GM23338 (cell line): ENCODE measurements around the gene PGM2. TPM values are rescaled to one million over a fixed set of nuclear protein-coding genes. Genes with fewer than 3 reads are reported as not detected.

Source experiments
- JUNB ChIP-seq: IDR thresholded peaks from one replicate; pipeline ENCODE4 v1.6.1; 2016; ENCODE audit warnings: antibody characterized with exemption; ENCODE audit not compliant: unreplicated experiment
- NANOG ChIP-seq: IDR thresholded peaks from 2 replicates; pipeline ENCODE4 v1.6.1; 2016; ENCODE audit warnings: antibody characterized with exemption, borderline replicate concordance
- ZNF331 ChIP-seq: fragments of 250-450 bp; sonication (Bioruptor Pico); IDR thresholded peaks from 2 replicates; pipeline ENCODE4 v1.5.0; 2020; ENCODE audit warnings: low read depth, mild to moderate bottlenecking, moderate library complexity
- polyA plus RNA-seq: library from polyadenylated mRNA; unstranded; fragments of >200 nt; fragmentation: Nextera tagmentation; extraction: Ambion mirVana; gene quantifications from 2 replicates; pipeline ENCODE4 v1.2.1, GENCODE V29; 2016
- total RNA-seq: library from RNA; depleted of rRNA; stranded (reverse); fragments of >200 nt; shearing (Covaris generic); gene quantifications from 2 replicates; pipeline ENCODE4 v1.2.3, GENCODE V29; 2014
- TF ChIP-seq, protein P1 (sequence below): fragments of 250-450 bp; sonication (Bioruptor Pico); IDR thresholded peaks from 2 replicates; pipeline ENCODE4 v1.5.0; 2020; ENCODE audit warnings: mild to moderate bottlenecking, moderate library complexity
- TF ChIP-seq, protein P2 (sequence below): IDR thresholded peaks from one replicate; pipeline ENCODE4 v1.6.1; 2018; ENCODE audit warnings: antibody characterized with exemption; ENCODE audit not compliant: unreplicated experiment
- TF ChIP-seq, protein P3 (sequence below): IDR thresholded peaks from 2 replicates; pipeline ENCODE4 v1.6.1; 2016; ENCODE audit warnings: antibody characterized with exemption
- TF ChIP-seq, protein P4 (sequence below), 2 experiments: fragments of 200-600 bp in 1 of 2; sonication (generic) in 1 of 2; conservative IDR thresholded peaks; 2 replicates each; pipeline versions ENCODE4 v1.5.1 to v1.6.1; 2016 to 2017; ENCODE audit warnings: antibody characterized with exemption in 2 of 2, low read depth in 2 of 2, mild to moderate bottlenecking in 2 of 2, moderate library complexity in 1 of 2

Gene PGM2
- total and polyA plus RNA-seq, 2 experiments from 2014 or later = 11.4 to 30.8 TPM

DNA sequence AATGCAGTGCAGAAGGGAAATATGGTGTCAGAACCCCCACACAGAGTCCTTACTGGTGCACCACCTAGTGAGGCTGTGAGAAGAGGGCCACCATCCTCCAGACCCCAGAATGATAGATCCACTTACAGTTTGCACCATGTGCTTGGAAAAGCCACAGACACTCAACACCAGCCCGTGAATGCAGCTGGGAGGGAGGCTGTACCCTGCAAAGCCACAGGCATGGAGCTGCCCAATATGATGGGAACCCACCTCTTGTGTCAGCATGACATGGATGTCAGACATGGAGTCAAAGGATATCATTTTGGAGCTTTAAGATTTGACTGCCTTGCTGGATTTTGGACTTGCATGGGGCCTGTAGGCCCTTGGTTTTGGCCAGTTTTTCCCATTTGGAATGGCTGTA is 34.2 kb upstream of the PGM2 start (continued):
- TF ChIP-seq, protein P1, sequence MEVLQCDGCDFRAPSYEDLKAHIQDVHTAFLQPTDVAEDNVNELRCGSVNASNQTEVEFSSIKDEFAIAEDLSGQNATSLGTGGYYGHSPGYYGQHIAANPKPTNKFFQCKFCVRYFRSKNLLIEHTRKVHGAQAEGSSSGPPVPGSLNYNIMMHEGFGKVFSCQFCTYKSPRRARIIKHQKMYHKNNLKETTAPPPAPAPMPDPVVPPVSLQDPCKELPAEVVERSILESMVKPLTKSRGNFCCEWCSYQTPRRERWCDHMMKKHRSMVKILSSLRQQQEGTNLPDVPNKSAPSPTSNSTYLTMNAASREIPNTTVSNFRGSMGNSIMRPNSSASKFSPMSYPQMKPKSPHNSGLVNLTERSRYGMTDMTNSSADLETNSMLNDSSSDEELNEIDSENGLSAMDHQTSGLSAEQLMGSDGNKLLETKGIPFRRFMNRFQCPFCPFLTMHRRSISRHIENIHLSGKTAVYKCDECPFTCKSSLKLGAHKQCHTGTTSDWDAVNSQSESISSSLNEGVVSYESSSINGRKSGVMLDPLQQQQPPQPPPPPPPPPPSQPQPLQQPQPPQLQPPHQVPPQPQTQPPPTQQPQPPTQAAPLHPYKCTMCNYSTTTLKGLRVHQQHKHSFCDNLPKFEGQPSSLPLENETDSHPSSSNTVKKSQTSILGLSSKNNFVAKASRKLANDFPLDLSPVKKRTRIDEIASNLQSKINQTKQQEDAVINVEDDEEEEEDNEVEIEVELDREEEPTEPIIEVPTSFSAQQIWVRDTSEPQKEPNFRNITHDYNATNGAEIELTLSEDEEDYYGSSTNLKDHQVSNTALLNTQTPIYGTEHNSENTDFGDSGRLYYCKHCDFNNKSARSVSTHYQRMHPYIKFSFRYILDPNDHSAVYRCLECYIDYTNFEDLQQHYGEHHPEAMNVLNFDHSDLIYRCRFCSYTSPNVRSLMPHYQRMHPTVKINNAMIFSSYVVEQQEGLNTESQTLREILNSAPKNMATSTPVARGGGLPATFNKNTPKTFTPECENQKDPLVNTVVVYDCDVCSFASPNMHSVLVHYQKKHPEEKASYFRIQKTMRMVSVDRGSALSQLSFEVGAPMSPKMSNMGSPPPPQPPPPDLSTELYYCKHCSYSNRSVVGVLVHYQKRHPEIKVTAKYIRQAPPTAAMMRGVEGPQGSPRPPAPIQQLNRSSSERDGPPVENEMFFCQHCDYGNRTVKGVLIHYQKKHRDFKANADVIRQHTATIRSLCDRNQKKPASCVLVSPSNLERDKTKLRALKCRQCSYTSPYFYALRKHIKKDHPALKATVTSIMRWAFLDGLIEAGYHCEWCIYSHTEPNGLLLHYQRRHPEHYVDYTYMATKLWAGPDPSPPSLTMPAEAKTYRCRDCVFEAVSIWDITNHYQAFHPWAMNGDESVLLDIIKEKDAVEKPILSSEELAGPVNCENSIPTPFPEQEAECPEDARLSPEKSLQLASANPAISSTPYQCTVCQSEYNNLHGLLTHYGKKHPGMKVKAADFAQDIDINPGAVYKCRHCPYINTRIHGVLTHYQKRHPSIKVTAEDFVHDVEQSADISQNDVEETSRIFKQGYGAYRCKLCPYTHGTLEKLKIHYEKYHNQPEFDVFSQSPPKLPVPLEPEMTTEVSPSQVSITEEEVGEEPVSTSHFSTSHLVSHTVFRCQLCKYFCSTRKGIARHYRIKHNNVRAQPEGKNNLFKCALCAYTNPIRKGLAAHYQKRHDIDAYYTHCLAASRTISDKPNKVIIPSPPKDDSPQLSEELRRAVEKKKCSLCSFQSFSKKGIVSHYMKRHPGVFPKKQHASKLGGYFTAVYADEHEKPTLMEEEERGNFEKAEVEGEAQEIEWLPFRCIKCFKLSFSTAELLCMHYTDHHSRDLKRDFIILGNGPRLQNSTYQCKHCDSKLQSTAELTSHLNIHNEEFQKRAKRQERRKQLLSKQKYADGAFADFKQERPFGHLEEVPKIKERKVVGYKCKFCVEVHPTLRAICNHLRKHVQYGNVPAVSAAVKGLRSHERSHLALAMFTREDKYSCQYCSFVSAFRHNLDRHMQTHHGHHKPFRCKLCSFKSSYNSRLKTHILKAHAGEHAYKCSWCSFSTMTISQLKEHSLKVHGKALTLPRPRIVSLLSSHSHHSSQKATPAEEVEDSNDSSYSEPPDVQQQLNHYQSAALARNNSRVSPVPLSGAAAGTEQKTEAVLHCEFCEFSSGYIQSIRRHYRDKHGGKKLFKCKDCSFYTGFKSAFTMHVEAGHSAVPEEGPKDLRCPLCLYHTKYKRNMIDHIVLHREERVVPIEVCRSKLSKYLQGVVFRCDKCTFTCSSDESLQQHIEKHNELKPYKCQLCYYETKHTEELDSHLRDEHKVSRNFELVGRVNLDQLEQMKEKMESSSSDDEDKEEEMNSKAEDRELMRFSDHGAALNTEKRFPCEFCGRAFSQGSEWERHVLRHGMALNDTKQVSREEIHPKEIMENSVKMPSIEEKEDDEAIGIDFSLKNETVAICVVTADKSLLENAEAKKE (CRISPR knock-in tag) = no peak
- TF ChIP-seq, protein P2, sequence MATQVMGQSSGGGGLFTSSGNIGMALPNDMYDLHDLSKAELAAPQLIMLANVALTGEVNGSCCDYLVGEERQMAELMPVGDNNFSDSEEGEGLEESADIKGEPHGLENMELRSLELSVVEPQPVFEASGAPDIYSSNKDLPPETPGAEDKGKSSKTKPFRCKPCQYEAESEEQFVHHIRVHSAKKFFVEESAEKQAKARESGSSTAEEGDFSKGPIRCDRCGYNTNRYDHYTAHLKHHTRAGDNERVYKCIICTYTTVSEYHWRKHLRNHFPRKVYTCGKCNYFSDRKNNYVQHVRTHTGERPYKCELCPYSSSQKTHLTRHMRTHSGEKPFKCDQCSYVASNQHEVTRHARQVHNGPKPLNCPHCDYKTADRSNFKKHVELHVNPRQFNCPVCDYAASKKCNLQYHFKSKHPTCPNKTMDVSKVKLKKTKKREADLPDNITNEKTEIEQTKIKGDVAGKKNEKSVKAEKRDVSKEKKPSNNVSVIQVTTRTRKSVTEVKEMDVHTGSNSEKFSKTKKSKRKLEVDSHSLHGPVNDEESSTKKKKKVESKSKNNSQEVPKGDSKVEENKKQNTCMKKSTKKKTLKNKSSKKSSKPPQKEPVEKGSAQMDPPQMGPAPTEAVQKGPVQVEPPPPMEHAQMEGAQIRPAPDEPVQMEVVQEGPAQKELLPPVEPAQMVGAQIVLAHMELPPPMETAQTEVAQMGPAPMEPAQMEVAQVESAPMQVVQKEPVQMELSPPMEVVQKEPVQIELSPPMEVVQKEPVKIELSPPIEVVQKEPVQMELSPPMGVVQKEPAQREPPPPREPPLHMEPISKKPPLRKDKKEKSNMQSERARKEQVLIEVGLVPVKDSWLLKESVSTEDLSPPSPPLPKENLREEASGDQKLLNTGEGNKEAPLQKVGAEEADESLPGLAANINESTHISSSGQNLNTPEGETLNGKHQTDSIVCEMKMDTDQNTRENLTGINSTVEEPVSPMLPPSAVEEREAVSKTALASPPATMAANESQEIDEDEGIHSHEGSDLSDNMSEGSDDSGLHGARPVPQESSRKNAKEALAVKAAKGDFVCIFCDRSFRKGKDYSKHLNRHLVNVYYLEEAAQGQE = no peak
- TF ChIP-seq, protein P3, sequence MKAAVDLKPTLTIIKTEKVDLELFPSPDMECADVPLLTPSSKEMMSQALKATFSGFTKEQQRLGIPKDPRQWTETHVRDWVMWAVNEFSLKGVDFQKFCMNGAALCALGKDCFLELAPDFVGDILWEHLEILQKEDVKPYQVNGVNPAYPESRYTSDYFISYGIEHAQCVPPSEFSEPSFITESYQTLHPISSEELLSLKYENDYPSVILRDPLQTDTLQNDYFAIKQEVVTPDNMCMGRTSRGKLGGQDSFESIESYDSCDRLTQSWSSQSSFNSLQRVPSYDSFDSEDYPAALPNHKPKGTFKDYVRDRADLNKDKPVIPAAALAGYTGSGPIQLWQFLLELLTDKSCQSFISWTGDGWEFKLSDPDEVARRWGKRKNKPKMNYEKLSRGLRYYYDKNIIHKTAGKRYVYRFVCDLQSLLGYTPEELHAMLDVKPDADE = no peak
- TF ChIP-seq, protein P4, sequence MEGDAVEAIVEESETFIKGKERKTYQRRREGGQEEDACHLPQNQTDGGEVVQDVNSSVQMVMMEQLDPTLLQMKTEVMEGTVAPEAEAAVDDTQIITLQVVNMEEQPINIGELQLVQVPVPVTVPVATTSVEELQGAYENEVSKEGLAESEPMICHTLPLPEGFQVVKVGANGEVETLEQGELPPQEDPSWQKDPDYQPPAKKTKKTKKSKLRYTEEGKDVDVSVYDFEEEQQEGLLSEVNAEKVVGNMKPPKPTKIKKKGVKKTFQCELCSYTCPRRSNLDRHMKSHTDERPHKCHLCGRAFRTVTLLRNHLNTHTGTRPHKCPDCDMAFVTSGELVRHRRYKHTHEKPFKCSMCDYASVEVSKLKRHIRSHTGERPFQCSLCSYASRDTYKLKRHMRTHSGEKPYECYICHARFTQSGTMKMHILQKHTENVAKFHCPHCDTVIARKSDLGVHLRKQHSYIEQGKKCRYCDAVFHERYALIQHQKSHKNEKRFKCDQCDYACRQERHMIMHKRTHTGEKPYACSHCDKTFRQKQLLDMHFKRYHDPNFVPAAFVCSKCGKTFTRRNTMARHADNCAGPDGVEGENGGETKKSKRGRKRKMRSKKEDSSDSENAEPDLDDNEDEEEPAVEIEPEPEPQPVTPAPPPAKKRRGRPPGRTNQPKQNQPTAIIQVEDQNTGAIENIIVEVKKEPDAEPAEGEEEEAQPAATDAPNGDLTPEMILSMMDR (conservative IDR thresholded peaks at IDR 0.05; ENCODE audit: low read depth in 2 of 2) = no peak
- TF ChIP-seq ZNF331 (CRISPR knock-in tag) (no peak), JUNB (no peak), NANOG (no peak)
